Measurements from ENCODE around the gene CCN2. TPM values are rescaled to one million over a fixed set of nuclear protein-coding genes. Genes with fewer than 3 reads are reported as not detected.

CCN2 gene
- total and polyA plus RNA-seq, 2 of the 8 experiments (the other 6 are each of a cell fraction or from before 2014, with no cell fraction given) = 25.0 to 107 TPM

GRCh38 chr6:131924881-131925474 lies 26.2 kb downstream of the CCN2 start (continued):
- TF ChIP-seq CHD7 (IDR thresholded peaks at IDR 0.05; ENCODE audit: insufficient replicate concordance, low read length) (no peak), CTCF (IDR thresholded peaks at IDR 0.05; ENCODE audit: control extremely low read depth in 1 of 3, insufficient read depth in 1 of 3, low read depth in 1 of 3, low read length in 3 of 3) (peak in 2 of 3 experiments; percentile 33 to 35; a peak in 2 of 4 replicates), SP1 (IDR thresholded peaks at IDR 0.05; ENCODE audit: low read depth, low read length) (no peak), RAD21 (IDR thresholded peaks at IDR 0.05 in 1 of 2, conservative IDR thresholded peaks at IDR 0.05 in 1 of 2; ENCODE audit: low read depth in 2 of 2, low read length in 2 of 2) (peak; percentile 61 to 66)
